Mesothelial cell of epicardium (in vitro differentiated cells): Measurements from ENCODE around the gene HOXC9. TPM values are rescaled to one million over a fixed set of nuclear protein-coding genes. Genes with fewer than 3 reads are reported as not detected.

ENCODE experiments used
- DNase-seq, 2 experiments: peaks; one replicate each; pipeline ENCODE4 v3.0.0; 2021; ENCODE audit warnings: low spot score in 2 of 2; ENCODE audit not compliant: unreplicated experiment in 2 of 2
- H3K27ac Mint-ChIP-seq: 2 replicates; pipeline ENCODE4 v1.8.0; 2021; ENCODE audit warnings: mixed read lengths
- H3K27me3 Mint-ChIP-seq: 2 replicates; pipeline ENCODE4 v1.8.0; 2021; ENCODE audit warnings: low read depth, mixed read lengths
- H3K36me3 Mint-ChIP-seq: 2 replicates; pipeline ENCODE4 v1.8.0; 2021; ENCODE audit warnings: mixed read lengths
- H3K4me1 Mint-ChIP-seq: 2 replicates; pipeline ENCODE4 v1.8.0; 2021; ENCODE audit warnings: mixed read lengths
- H3K4me3 Mint-ChIP-seq: 2 replicates; pipeline ENCODE4 v1.8.0; 2021; ENCODE audit warnings: mild to moderate bottlenecking, moderate library complexity, mixed read lengths
- H3K9me3 Mint-ChIP-seq: 2 replicates; pipeline ENCODE4 v1.8.0; 2021; ENCODE audit warnings: mixed read lengths
- total RNA-seq: library from RNA; stranded (reverse); gene quantifications from 3 replicates; pipeline ENCODE4 v1.2.1, GENCODE V29; 2021
- TF ChIP-seq, protein P1 (sequence below): fragments of 200-600 bp; sonication (generic); IDR thresholded peaks from one replicate; pipeline ENCODE4 v1.5.0; 2021; ENCODE audit warnings: antibody characterized with exemption; ENCODE audit not compliant: unreplicated experiment

HOXC9 gene
- total RNA-seq, 1 donor from 2014 or later, result 2.0 TPM

DNA sequence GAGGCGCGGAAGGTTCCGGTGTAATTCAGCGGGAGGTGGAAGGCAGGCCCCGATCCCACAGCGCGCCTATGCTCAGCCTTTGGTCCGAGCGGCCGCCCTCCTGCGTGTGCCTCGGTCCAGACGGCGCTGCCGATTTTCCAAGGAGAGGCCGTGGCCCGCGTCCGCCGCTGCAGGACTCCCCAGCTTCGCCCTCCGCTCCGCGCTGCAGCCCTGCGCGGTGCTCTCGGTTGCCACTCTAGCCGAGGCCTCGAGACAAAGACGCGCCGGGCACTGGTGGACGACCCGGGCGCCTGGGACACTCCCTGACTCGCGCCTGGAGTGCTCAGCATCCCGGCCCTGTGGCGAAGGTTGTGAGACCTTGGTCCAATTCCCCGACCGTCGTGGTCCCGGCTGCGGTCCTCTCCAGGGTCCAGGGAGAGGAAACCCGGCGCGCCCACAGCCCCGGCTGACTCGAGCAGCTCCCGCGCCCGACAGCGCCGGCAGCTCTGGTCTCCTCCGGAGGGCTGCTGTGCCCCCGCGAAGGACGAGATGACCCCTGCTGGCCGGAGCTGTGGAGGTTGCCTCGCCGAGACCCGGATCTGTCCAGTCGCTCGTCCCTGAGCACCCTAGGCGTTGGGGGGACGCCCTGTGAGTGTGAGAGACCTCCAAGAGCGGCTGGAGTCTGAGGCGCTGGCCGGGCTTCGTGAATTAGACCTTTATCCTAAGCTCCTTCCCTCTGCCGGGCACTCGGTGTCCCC, 38.8 kb upstream of the HOXC9 start:
- Mint-ChIP-seq H3K9me3 (no peaks in the 10 kb centered on the region), H3K27me3 (peaks cover 100% of the 10 kb centered on the region), H3K27ac (no peak overlapping the region), H3K4me3 (no peak overlapping the region), H3K4me1 (peaks cover 1% of the 10 kb centered on the region), H3K36me3 (no peaks in the 10 kb centered on the region)
- DNase-seq, result no peak
- TF ChIP-seq, protein P1, sequence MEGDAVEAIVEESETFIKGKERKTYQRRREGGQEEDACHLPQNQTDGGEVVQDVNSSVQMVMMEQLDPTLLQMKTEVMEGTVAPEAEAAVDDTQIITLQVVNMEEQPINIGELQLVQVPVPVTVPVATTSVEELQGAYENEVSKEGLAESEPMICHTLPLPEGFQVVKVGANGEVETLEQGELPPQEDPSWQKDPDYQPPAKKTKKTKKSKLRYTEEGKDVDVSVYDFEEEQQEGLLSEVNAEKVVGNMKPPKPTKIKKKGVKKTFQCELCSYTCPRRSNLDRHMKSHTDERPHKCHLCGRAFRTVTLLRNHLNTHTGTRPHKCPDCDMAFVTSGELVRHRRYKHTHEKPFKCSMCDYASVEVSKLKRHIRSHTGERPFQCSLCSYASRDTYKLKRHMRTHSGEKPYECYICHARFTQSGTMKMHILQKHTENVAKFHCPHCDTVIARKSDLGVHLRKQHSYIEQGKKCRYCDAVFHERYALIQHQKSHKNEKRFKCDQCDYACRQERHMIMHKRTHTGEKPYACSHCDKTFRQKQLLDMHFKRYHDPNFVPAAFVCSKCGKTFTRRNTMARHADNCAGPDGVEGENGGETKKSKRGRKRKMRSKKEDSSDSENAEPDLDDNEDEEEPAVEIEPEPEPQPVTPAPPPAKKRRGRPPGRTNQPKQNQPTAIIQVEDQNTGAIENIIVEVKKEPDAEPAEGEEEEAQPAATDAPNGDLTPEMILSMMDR, result no peak

DNA sequence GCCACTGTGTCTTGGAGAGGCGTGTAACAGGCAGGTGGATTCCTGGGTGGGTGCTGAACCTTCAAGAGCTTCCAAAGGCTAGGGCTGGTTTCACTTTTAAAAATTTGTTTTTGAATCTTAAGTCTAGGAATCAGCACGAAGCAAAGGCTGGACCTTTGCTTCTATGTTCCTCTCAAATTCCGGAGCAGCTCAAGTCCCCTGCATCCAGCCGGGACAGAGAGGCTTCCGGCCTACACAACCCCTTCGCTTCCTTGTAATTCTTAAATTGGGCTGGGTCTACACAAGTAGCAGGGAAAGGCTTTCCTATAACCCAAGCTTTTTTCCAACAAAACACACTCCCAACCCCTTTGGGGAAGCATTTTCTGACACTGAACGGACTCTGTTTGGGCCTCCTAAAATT, 37.0 kb upstream of the HOXC9 start:
- no peak for DNase-seq
- H3K36me3 Mint-ChIP-seq, result no peaks in the 10 kb centered on the region
- no peaks in the 10 kb centered on the region for H3K9me3 Mint-ChIP-seq
- H3K4me1 Mint-ChIP-seq, result peaks cover 7% of the 10 kb centered on the region
- H3K27me3 Mint-ChIP-seq, result peaks cover 100% of the 10 kb centered on the region
- H3K27ac Mint-ChIP-seq, result no peak overlapping the region
- TF ChIP-seq, protein P1, result no peak
- no peak overlapping the region for H3K4me3 Mint-ChIP-seq

DNA sequence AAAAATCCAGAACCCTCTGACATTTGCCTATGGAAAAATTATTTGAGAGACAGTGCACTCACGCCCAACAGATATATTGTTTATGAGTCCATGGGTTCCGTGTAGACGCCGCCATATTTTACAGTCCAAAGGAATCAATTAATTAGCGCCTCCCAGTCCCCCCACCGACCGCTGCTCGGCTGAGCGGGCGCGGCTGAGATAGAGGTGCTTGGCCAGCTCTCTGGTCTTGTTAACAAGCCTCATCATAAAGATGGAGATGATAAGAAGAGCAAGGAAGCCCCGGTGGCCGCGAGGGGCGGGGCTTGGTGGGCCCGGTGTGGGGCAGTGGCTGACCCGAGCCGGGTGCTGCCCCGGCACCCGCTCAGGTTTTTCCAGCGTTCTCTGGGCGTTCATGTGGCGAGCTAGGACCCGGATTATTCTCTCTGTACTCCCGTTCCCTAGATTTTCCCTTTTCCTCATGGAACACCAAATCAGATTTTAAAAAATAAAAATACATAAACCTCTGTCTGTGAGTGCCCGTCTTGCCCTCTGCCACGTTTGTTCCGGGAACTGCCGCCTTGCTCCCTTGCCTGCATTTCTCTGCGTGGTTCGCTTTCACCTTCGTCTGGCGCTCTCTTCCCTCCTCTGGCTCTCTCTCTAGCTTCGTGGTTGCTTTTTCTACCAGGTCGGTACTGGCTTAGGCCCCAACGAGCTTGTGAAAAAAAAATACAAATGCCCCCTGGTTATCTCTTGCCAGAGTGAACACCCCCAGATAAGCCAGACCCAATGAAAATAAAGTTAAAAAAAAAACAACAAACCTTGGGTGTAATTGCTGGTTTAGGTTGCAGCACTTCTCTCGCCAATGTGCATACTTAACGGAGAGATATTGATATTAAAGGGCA, 36.3 kb upstream of the HOXC9 start:
- no peak for DNase-seq
- TF ChIP-seq, protein P1, result no peak
- Mint-ChIP-seq H3K36me3 (no peaks in the 10 kb centered on the region), H3K4me3 (no peak overlapping the region), H3K27ac (no peak overlapping the region), H3K27me3 (peaks cover 100% of the 10 kb centered on the region), H3K4me1 (peaks cover 14% of the 10 kb centered on the region), H3K9me3 (no peaks in the 10 kb centered on the region)

DNA sequence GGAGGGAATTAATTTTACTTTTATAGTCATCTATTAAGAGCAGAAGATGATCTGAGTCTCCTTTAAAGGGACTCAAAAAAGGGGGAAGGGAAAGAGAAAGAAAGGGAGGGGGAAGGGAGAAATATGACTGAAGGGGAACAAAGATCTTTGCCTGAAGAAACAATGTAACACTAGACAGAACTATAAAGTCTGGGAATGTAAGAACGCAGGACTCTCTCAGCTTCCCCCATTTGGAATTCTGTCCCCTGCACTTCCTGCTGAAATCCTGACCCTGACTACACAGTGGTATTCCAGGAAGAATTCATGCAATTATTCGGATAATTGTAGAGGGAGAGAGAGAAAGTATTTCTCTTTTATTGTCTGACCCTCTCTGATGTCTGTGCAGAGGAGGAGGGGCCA, 35.6 kb upstream of the HOXC9 start:
- H3K4me3 Mint-ChIP-seq, result no peak overlapping the region
- no peak for DNase-seq
- no peak overlapping the region for H3K27ac Mint-ChIP-seq
- TF ChIP-seq, protein P1, result no peak
- H3K27me3 Mint-ChIP-seq, result peaks cover 100% of the 10 kb centered on the region
- no peaks in the 10 kb centered on the region for H3K9me3 Mint-ChIP-seq
- no peaks in the 10 kb centered on the region for H3K36me3 Mint-ChIP-seq
- H3K4me1 Mint-ChIP-seq, result peaks cover 16% of the 10 kb centered on the region

DNA sequence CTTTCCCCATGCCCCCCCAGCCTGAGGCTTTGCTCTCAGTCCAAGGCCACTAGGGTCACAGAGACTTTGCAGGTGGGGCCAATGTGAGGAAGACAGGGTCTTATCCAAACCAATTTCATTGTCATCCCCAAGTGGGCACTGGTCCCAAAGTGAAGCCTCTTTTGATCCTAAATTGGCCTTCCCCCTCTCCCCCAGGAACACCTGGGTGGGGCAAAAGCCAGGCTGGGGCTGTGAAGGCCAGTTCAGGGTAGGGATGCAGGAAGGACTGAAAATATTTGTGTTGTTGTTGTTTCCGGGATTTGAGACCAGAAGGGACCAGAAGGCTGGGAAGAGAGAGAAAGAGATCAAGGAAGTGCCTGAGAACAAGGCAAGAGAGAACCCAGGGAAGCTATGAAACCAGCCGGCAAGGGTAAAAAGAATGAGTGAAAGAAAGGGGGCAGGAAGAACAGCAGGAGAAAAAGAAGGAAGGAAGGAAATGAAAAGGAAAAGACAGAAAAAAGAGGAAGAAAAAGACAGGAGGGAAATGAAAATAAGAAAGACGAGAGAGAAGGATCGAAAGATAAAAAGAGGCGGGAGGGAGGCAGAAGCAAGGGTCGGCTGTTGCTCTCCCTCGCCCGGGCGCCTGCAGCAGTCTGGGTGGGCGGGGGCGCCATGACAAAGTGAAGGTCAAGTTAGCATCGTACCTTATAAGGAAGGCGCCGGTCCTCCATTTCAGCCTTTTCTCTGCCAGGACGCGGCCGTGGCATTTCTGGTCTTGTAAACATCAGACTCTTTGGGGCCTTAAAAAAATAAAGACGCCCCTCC, 34.5 kb upstream of the HOXC9 start:
- no peak for DNase-seq
- H3K36me3 Mint-ChIP-seq, result no peaks in the 10 kb centered on the region
- TF ChIP-seq, protein P1, result no peak
- H3K9me3 Mint-ChIP-seq, result no peaks in the 10 kb centered on the region
- peaks cover 100% of the 10 kb centered on the region for H3K27me3 Mint-ChIP-seq
- peak overlapping the region; percentile 55 for H3K27ac Mint-ChIP-seq
- peaks cover 16% of the 10 kb centered on the region for H3K4me1 Mint-ChIP-seq
- H3K4me3 Mint-ChIP-seq, result peak overlapping the region; percentile 59
